ENCODE data around the gene OGG1. TPM values are rescaled to one million over a fixed set of nuclear protein-coding genes. Genes with fewer than 3 reads are reported as not detected.

OGG1 gene
- total and polyA plus RNA-seq, 2 experiments from 2014 or later: 23.0 to 36.5 TPM

GRCh38 chr3:9791127-9791526 lies 41.4 kb downstream of the OGG1 start:
- no peaks in the 10 kb centered on the region for H3K9me3 ChIP-seq (ENCODE audit: low read depth)
- DNase-seq: no peak
- peak overlapping the region; percentile 97 for H3K4me2 ChIP-seq (ENCODE audit: unreplicated experiment)
- H3K4me3 ChIP-seq: peak overlapping the region; percentile 99
- H3K79me2 ChIP-seq (ENCODE audit: insufficient read depth): peaks cover 61% of the 10 kb centered on the region
- no peaks in the 10 kb centered on the region for H3K9me2 ChIP-seq (ENCODE audit: insufficient read depth)
- no peaks in the 10 kb centered on the region for H4K20me1 ChIP-seq (ENCODE audit: insufficient read depth)
- H2AFZ ChIP-seq: no peak overlapping the region
- no peaks in the 10 kb centered on the region for H3K27me3 ChIP-seq (replicated peaks; ENCODE audit: insufficient read depth)
- 94% methylated on average over 11 of the region's 11 CpGs for WGBS, 2 experiments (ENCODE audit: low coverage in 1 of 2, low lambda C conversion rate in 2 of 2, missing lambda C conversion rate in 2 of 2)
- H3K36me3 ChIP-seq (ENCODE audit: low read depth): peaks cover 21% of the 10 kb centered on the region
- H3F3A ChIP-seq (ENCODE audit: insufficient read depth): peaks cover 5% of the 10 kb centered on the region
- no peak overlapping the region for H3K27ac ChIP-seq
- TF ChIP-seq EZH2 (IDR thresholded peaks at IDR 0.05; ENCODE audit: insufficient read depth, poor library complexity, severe bottlenecking) (no peak), EZH2phosphoT487 (IDR thresholded peaks at IDR 0.05; ENCODE audit: insufficient read depth, low read depth) (no peak)
- H3K9ac ChIP-seq: peak overlapping the region; percentile 99; the same call in 1 of the 2 replicates
- in situ Hi-C loops (cut with MboI): no loop called here
- peaks cover 13% of the 10 kb centered on the region for H3K4me1 ChIP-seq (ENCODE audit: insufficient read depth)

GRCh38 chr3:9791790-9792404 lies 42.1 kb downstream of the OGG1 start:
- peak overlapping the region; percentile 99 for H3K4me3 ChIP-seq
- no peaks in the 10 kb centered on the region for H3K27me3 ChIP-seq (replicated peaks; ENCODE audit: insufficient read depth)
- peaks cover 13% of the 10 kb centered on the region for H3K36me3 ChIP-seq (ENCODE audit: low read depth)
- peak overlapping the region; percentile 97 for H3K4me2 ChIP-seq (ENCODE audit: unreplicated experiment)
- peaks cover 13% of the 10 kb centered on the region for H3K4me1 ChIP-seq (ENCODE audit: insufficient read depth)
- peak overlapping the region; percentile 90 for H3K27ac ChIP-seq
- peaks cover 5% of the 10 kb centered on the region for H3F3A ChIP-seq (ENCODE audit: insufficient read depth)
- WGBS, 2 experiments (ENCODE audit: low coverage in 1 of 2, low lambda C conversion rate in 2 of 2, missing lambda C conversion rate in 2 of 2): 15 to 19% methylated on average over 11 to 14 of the region's 14 CpGs
- H4K20me1 ChIP-seq (ENCODE audit: insufficient read depth): no peaks in the 10 kb centered on the region
- no peaks in the 10 kb centered on the region for H3K9me3 ChIP-seq (ENCODE audit: low read depth)
- in situ Hi-C loops (cut with MboI): no loop called here
- H3K79me2 ChIP-seq (ENCODE audit: insufficient read depth): peaks cover 69% of the 10 kb centered on the region
- no peak for DNase-seq
- H3K9ac ChIP-seq: peak overlapping the region; percentile 99
- peak overlapping the region; percentile 79 for H2AFZ ChIP-seq
- H3K9me2 ChIP-seq (ENCODE audit: insufficient read depth): no peaks in the 10 kb centered on the region
- no peak for TF ChIP-seq EZH2phosphoT487 (IDR thresholded peaks at IDR 0.05; ENCODE audit: insufficient read depth, low read depth)
- TF ChIP-seq EZH2 (IDR thresholded peaks at IDR 0.05; ENCODE audit: insufficient read depth, poor library complexity, severe bottlenecking): no peak

DNA sequence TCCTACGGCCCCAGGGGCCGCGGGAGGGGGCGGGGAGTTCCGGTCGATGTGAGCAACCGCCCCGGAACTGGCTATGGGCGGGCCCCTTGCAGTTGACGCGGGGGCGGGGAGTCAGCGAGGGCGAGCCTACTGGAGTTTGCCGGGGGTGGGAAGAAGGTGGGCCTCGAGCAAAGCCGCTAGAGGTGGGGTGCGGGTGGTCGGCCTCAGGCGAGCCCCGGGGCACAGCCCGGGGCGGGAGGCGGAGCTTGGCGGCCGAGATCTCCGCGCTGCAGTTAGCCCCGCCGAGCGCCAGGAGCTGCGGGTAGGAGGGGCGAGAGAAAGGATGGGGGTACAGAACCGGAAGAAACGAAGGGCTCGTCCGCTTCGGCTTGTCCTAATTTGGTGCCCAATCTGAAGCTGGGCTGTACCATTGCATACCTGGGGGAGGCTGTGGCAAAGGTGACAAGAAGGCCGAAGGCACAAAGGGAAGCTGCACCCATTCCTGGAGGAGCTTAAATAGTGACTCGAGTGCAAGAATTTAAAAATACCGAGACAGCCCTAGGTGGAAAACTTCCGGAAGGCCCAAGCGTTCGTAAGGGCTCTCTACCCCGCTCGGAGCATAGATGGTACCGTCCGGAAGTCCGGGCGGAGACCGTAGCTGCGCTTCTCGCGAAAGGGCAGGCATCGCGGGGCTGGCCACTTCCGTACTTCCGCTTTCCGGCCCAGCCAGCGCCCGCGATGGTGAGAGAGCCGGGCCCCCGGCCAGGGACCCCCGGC lies 42.8 kb downstream of the OGG1 start, which contains the start of the genes ARPC4 and TADA3:
ARPC4 (plus strand) TSS at position 678 of the 756 bp plus-strand sequence; CDS start at position 718, 40 bp downstream.
TADA3 (minus strand) TSS at position 69 of the 756 bp plus-strand sequence. CDS start 1,007 bp downstream, outside the sequence.
- WGBS, 2 experiments (ENCODE audit: low coverage in 1 of 2, low lambda C conversion rate in 2 of 2, missing lambda C conversion rate in 2 of 2): 1% methylated on average over 45 to 60 of the region's 65 CpGs
- peaks cover 71% of the 10 kb centered on the region for H3K79me2 ChIP-seq (ENCODE audit: insufficient read depth)

DNA sequence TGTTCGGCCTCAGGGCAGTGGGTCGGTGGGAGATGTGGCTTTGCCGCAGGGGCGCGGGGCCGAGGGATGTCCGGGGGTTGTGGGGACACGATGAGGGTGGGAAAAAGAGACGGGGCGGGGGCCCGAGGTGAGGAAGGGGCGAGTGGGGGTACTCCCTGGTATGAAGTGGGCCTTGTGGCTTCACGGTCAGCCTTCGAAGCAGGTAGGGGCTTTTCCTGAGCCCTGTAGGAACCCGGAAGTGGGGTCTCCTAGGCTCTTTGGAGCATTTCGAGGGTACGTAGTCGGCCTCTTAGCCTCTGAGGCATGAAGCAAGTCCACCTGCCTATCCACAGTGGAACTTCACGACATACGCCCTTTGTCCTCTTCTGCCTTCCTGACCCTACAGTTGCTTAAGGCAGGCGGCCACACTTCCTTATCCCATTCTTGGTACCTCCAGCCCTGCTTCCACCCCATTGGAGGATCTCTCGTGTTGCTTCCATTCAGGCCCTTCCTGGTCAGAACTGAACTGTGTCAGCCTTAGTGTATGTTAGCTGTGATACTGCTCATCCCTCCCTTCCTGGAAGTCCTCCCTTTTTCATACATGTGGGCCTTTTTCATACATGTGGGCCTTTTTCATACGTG lies 43.5 kb downstream of the OGG1 start:
- Histone ChIP-seq H4K20me1 (ENCODE audit: insufficient read depth) (no peaks in the 10 kb centered on the region), H3K4me2 (ENCODE audit: unreplicated experiment) (peak overlapping the region; percentile 97), H3K4me3 (peak overlapping the region; percentile 99), H3F3A (ENCODE audit: insufficient read depth) (peaks cover 5% of the 10 kb centered on the region), H3K79me2 (ENCODE audit: insufficient read depth) (peaks cover 77% of the 10 kb centered on the region), H3K27me3 (replicated peaks; ENCODE audit: insufficient read depth) (no peaks in the 10 kb centered on the region), H3K4me1 (ENCODE audit: insufficient read depth) (peaks cover 13% of the 10 kb centered on the region), H2AFZ (peak overlapping the region; percentile 79), H3K27ac (peak overlapping the region; percentile 90), H3K9me2 (ENCODE audit: insufficient read depth) (no peaks in the 10 kb centered on the region), H3K9ac (peak overlapping the region; percentile 99), H3K9me3 (ENCODE audit: low read depth) (no peaks in the 10 kb centered on the region), H3K36me3 (ENCODE audit: low read depth) (peaks cover 18% of the 10 kb centered on the region)
- DNase-seq: peak; percentile 83
- no peak for TF ChIP-seq EZH2 (IDR thresholded peaks at IDR 0.05; ENCODE audit: insufficient read depth, poor library complexity, severe bottlenecking)
- TF ChIP-seq EZH2phosphoT487 (IDR thresholded peaks at IDR 0.05; ENCODE audit: insufficient read depth, low read depth): no peak
- 0 to 3% methylated on average over 15 to 22 of the region's 23 CpGs for WGBS, 2 experiments (ENCODE audit: low coverage in 1 of 2, low lambda C conversion rate in 2 of 2, missing lambda C conversion rate in 2 of 2)
- in situ Hi-C loops (cut with MboI): no loop called here

More for the DNA sequence above, 42.8 kb downstream of the OGG1 start, which contains the start of the genes ARPC4 and TADA3:
- Histone ChIP-seq H2AFZ (peak within 1 kb of the TSS; percentile 79), H4K20me1 (ENCODE audit: insufficient read depth) (no peaks in the 10 kb centered on the region), H3K9ac (peak within 1 kb of the TSS; percentile 99), H3K36me3 (ENCODE audit: low read depth) (peaks cover 13% of the 10 kb centered on the region), H3K27me3 (replicated peaks; ENCODE audit: insufficient read depth) (no peaks in the 10 kb centered on the region), H3K9me2 (ENCODE audit: insufficient read depth) (no peaks in the 10 kb centered on the region), H3K4me2 (ENCODE audit: unreplicated experiment) (peak within 1 kb of the TSS; percentile 97), H3K27ac (peak within 1 kb of the TSS; percentile 90), H3K9me3 (ENCODE audit: low read depth) (no peaks in the 10 kb centered on the region), H3K4me3 (peak within 1 kb of the TSS; percentile 99), H3F3A (ENCODE audit: insufficient read depth) (peaks cover 5% of the 10 kb centered on the region), H3K4me1 (ENCODE audit: insufficient read depth) (peaks cover 13% of the 10 kb centered on the region)
- no peak for TF ChIP-seq EZH2phosphoT487 (IDR thresholded peaks at IDR 0.05; ENCODE audit: insufficient read depth, low read depth)
- no peak for TF ChIP-seq EZH2 (IDR thresholded peaks at IDR 0.05; ENCODE audit: insufficient read depth, poor library complexity, severe bottlenecking)
- in situ Hi-C loops (cut with MboI): no loop called here
- DNase-seq: peak; percentile 98
